H9 (cell line): ENCODE data around the gene MFAP3. TPM values are rescaled to one million over a fixed set of nuclear protein-coding genes. Genes with fewer than 3 reads are reported as not detected.

Experiments
- DNase-seq: peaks from one replicate; pipeline ENCODE4 v3.0.0-alpha.2; 2017
- H2AFZ ChIP-seq: one replicate; pipeline ENCODE4 v1.6.1; 2013; ENCODE audit warnings: mild to moderate bottlenecking, low read length, control low read depth, moderate library complexity
- H2AK5ac ChIP-seq: 2 replicates; pipeline ENCODE4 v1.6.1; 2013; ENCODE audit warnings: low read length, control low read depth, mixed read lengths; ENCODE audit not compliant: insufficient read length
- H2BK120ac ChIP-seq: one replicate; pipeline ENCODE4 v1.6.1; 2013; ENCODE audit warnings: low read depth, mild to moderate bottlenecking, low read length, control low read depth, inconsistent platforms; ENCODE audit not compliant: poor library complexity, severe bottlenecking
- H2BK12ac ChIP-seq: 2 replicates; pipeline ENCODE4 v1.6.1; 2013; ENCODE audit warnings: low read length, control low read depth, mixed read lengths, low read depth; ENCODE audit not compliant: insufficient read length
- H2BK15ac ChIP-seq: 2 replicates; pipeline ENCODE4 v1.6.1; 2013; ENCODE audit warnings: low read depth, low read length, control low read depth
- H2BK20ac ChIP-seq: one replicate; pipeline ENCODE4 v1.6.1; 2013; ENCODE audit warnings: low read depth, mild to moderate bottlenecking, low read length, control low read depth, inconsistent platforms; ENCODE audit not compliant: poor library complexity, severe bottlenecking
- H2BK5ac ChIP-seq: 2 replicates; pipeline ENCODE4 v1.6.1; 2013; ENCODE audit warnings: low read length, control low read depth, mixed read lengths; ENCODE audit not compliant: insufficient read length
- H3K14ac ChIP-seq: 2 replicates; pipeline ENCODE4 v1.6.1; 2013; ENCODE audit warnings: low read length, control low read depth; ENCODE audit not compliant: insufficient read depth
- H3K18ac ChIP-seq: 2 replicates; pipeline ENCODE4 v1.6.1; 2013; ENCODE audit warnings: low read depth, mild to moderate bottlenecking, mixed read lengths, low read length, control low read depth; ENCODE audit not compliant: insufficient read length
- H3K23ac ChIP-seq: 2 replicates; pipeline ENCODE4 v1.6.1; 2013; ENCODE audit warnings: low read length, control low read depth, mixed read lengths, low read depth; ENCODE audit not compliant: insufficient read length
- H3K23me2 ChIP-seq: 2 replicates; pipeline ENCODE4 v1.6.1; 2013; ENCODE audit warnings: low read depth, mild to moderate bottlenecking, mixed read lengths, low read length, control low read depth; ENCODE audit not compliant: insufficient read length, poor library complexity, severe bottlenecking
- H3K27ac ChIP-seq: 2 replicates; pipeline ENCODE4 v1.5.1; 2013; ENCODE audit warnings: low read length, control low read depth, mixed read lengths, low read depth; ENCODE audit not compliant: insufficient read length
- H3K27me3 ChIP-seq: 2 replicates; pipeline ENCODE4 v1.6.1; 2013; ENCODE audit warnings: low read length, control low read depth, inconsistent platforms; ENCODE audit not compliant: insufficient read depth
- H3K4ac ChIP-seq: 2 replicates; pipeline ENCODE4 v1.6.1; 2013; ENCODE audit warnings: low read depth, mild to moderate bottlenecking, control low read depth, inconsistent platforms, low read length, moderate library complexity
- H3K4me1 ChIP-seq: 2 replicates; pipeline ENCODE4 v1.6.1; 2013; ENCODE audit warnings: low read length, control low read depth, inconsistent platforms; ENCODE audit not compliant: insufficient read depth
- H3K4me2 ChIP-seq: 2 replicates; pipeline ENCODE4 v1.6.1; 2013; ENCODE audit warnings: low read length, control low read depth, mixed read lengths; ENCODE audit not compliant: insufficient read length, insufficient read depth
- H3K56ac ChIP-seq: 2 replicates; pipeline ENCODE4 v1.6.1; 2013; ENCODE audit warnings: low read depth, mild to moderate bottlenecking, mixed read lengths, low read length, control low read depth; ENCODE audit not compliant: insufficient read length
- H3K79me1 ChIP-seq: 2 replicates; pipeline ENCODE4 v1.6.1; 2013; ENCODE audit warnings: low read depth, mild to moderate bottlenecking, moderate library complexity, low read length, control low read depth, inconsistent platforms; ENCODE audit not compliant: insufficient read depth, poor library complexity, severe bottlenecking
- H3K79me2 ChIP-seq: 2 replicates; pipeline ENCODE4 v1.6.1; 2013; ENCODE audit warnings: low read length, control low read depth, inconsistent platforms; ENCODE audit not compliant: insufficient read depth
- H3K9ac ChIP-seq: 2 replicates; pipeline ENCODE4 v1.6.1; 2013; ENCODE audit warnings: low read length, control low read depth, mixed read lengths; ENCODE audit not compliant: insufficient read length; ENCODE audit errors: extremely low read depth
- H3K9me3 ChIP-seq: one replicate; pipeline ENCODE4 v1.6.1; 2013; ENCODE audit warnings: low read depth, low read length, inconsistent platforms; ENCODE audit not compliant: control insufficient read depth
- H3T11ph ChIP-seq: one replicate; pipeline ENCODE4 v1.6.1; 2013; ENCODE audit warnings: mild to moderate bottlenecking, low read length, control low read depth, inconsistent platforms
- H4K20me1 ChIP-seq: one replicate; pipeline ENCODE4 v1.6.1; 2013; ENCODE audit not compliant: control insufficient read depth, insufficient read length, insufficient read depth
- H4K5ac ChIP-seq: 2 replicates; pipeline ENCODE4 v1.6.1; 2013; ENCODE audit warnings: low read depth, mild to moderate bottlenecking, mixed read lengths, low read length, control low read depth; ENCODE audit not compliant: insufficient read length
- H4K8ac ChIP-seq: replicated peaks from 2 replicates; pipeline ENCODE4 v1.6.1; 2013; ENCODE audit warnings: low read length, control low read depth, mixed read lengths, low read depth; ENCODE audit not compliant: insufficient read length
- H4K91ac ChIP-seq: 2 replicates; pipeline ENCODE4 v1.6.1; 2013; ENCODE audit warnings: low read depth, mild to moderate bottlenecking, moderate library complexity, mixed read lengths, low read length, control low read depth; ENCODE audit not compliant: insufficient read length
- H3K27ac Mint-ChIP-seq, 3 experiments: 2 replicates in 2 of 3; 3 replicates in 1 of 3; pipeline ENCODE4 v1.8.0; 2020 to 2021; ENCODE audit warnings: mixed read lengths in 3 of 3, mild to moderate bottlenecking in 1 of 3, moderate library complexity in 1 of 3
- H3K27me3 Mint-ChIP-seq: 2 replicates; pipeline ENCODE4 v1.8.0; 2021; ENCODE audit warnings: low read depth, mild to moderate bottlenecking, moderate library complexity, mixed read lengths
- H3K36me3 Mint-ChIP-seq, 3 experiments: 2 replicates in 2 of 3; 3 replicates in 1 of 3; pipeline ENCODE4 v1.8.0; 2020 to 2021; ENCODE audit warnings: low read depth in 3 of 3, mixed read lengths in 3 of 3; ENCODE audit not compliant: insufficient read depth in 1 of 3
- H3K4me1 Mint-ChIP-seq, 2 experiments: 2 replicates each; pipeline ENCODE4 v1.8.0; 2020; ENCODE audit warnings: mixed read lengths in 2 of 2
- H3K4me3 Mint-ChIP-seq, 2 experiments: 2 replicates in 1 of 2; 3 replicates in 1 of 2; pipeline ENCODE4 v1.8.0; 2020 to 2021; ENCODE audit warnings: mild to moderate bottlenecking in 2 of 2, mixed read lengths in 2 of 2, moderate library complexity in 1 of 2
- H3K9me3 Mint-ChIP-seq, 2 experiments: 2 replicates in 1 of 2; 3 replicates in 1 of 2; pipeline ENCODE4 v1.8.0; 2020; ENCODE audit warnings: mild to moderate bottlenecking in 2 of 2, mixed read lengths in 2 of 2, moderate library complexity in 1 of 2
- WGBS: extraction: QIAGEN DNeasy Blood & Tissue Kit; methylation state at CpG from one replicate; pipeline ENCODE4 v1.1.7; 2013; ENCODE audit warnings: missing lambda C conversion rate, low lambda C conversion rate, mixed read lengths; ENCODE audit not compliant: insufficient read length; ENCODE audit errors: extremely low coverage; 5-methylcytosine and 5-hydroxymethylcytosine counted together
- total RNA-seq: library from RNA; stranded (reverse); gene quantifications from 2 replicates; pipeline ENCODE4 v1.2.1, GENCODE V29; 2021
- TF ChIP-seq, protein P1 (sequence below): fragments of 200-600 bp; sonication (generic); conservative IDR thresholded peaks from 3 replicates; pipeline ENCODE4 v1.8.0; 2021; ENCODE audit warnings: antibody characterized with exemption, mild to moderate bottlenecking

The MFAP3 gene
- total RNA-seq, 1 experiment from 2014 or later, result 24.5 TPM

DNA sequence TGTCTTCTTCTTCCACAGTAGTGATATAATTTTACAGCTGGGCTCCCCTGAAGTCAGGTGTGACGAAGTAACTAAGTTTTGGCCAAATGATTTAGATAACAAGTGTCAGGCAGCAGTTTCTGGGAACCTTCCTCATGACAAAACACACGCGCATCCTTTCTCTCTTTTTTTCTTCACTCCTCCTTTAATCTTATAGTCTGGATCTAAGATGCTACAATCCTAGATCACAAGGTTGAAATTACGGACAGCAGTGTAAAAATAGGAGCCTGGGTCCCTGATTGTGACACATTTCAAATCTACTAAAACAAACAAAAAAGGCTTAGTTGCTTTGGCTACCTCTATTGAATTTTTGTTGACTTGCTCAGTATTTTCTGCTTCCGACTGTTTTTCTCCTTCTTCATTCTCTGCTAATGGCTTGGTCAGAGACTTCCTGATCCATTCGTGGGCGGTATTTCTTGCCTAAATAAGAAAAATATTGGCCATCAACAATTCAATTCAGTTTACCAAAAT lies 36.2 kb upstream of the MFAP3 start:
- H3K4ac ChIP-seq, result no peak overlapping the region
- no peak overlapping the region for H3K14ac ChIP-seq
- no peak overlapping the region for H4K5ac ChIP-seq
- no peak overlapping the region for H2BK15ac ChIP-seq
- H2BK120ac ChIP-seq, result no peak overlapping the region
- H2AK5ac ChIP-seq, result no peak overlapping the region
- H3K9ac ChIP-seq, result no peak overlapping the region
- Mint-ChIP-seq H3K36me3 (peaks cover 0 to 3% (median 0%) of the 10 kb centered on the region in 3 experiments; a peak in 2 of 7 replicates), H3K9me3 (no peaks in the 10 kb centered on the region), H3K27ac (no peak overlapping the region; a peak in 1 of 7 replicates), H3K27me3 (no peaks in the 10 kb centered on the region), H3K4me1 (no peaks in the 10 kb centered on the region), H3K4me3 (no peak overlapping the region)
- no peaks in the 10 kb centered on the region for H3K79me2 ChIP-seq
- no peak overlapping the region for H2BK12ac ChIP-seq
- no peak overlapping the region for H3K56ac ChIP-seq
- H2AFZ ChIP-seq, result no peak overlapping the region
- no peak overlapping the region for H3K23ac ChIP-seq
- no peaks in the 10 kb centered on the region for H3K9me3 ChIP-seq
- TF ChIP-seq, protein P1, sequence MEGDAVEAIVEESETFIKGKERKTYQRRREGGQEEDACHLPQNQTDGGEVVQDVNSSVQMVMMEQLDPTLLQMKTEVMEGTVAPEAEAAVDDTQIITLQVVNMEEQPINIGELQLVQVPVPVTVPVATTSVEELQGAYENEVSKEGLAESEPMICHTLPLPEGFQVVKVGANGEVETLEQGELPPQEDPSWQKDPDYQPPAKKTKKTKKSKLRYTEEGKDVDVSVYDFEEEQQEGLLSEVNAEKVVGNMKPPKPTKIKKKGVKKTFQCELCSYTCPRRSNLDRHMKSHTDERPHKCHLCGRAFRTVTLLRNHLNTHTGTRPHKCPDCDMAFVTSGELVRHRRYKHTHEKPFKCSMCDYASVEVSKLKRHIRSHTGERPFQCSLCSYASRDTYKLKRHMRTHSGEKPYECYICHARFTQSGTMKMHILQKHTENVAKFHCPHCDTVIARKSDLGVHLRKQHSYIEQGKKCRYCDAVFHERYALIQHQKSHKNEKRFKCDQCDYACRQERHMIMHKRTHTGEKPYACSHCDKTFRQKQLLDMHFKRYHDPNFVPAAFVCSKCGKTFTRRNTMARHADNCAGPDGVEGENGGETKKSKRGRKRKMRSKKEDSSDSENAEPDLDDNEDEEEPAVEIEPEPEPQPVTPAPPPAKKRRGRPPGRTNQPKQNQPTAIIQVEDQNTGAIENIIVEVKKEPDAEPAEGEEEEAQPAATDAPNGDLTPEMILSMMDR, result no peak
- no peaks in the 10 kb centered on the region for H3K23me2 ChIP-seq
- no peak overlapping the region for H2BK5ac ChIP-seq
- no peaks in the 10 kb centered on the region for H4K20me1 ChIP-seq
- no peaks in the 10 kb centered on the region for H3K27me3 ChIP-seq
- no peak overlapping the region for H3K4me2 ChIP-seq
- H3K79me1 ChIP-seq, result no peaks in the 10 kb centered on the region
- H3K4me1 ChIP-seq, result no peaks in the 10 kb centered on the region
- H3K27ac ChIP-seq, result no peak overlapping the region
- WGBS, result no CpG with 5 or more reads among the region's 7 CpGs
- H4K8ac ChIP-seq, result no peak overlapping the region
- no peak overlapping the region for H2BK20ac ChIP-seq
- no peak overlapping the region for H3K18ac ChIP-seq
- DNase-seq, result no peak
- no peak overlapping the region for H4K91ac ChIP-seq
- no peak overlapping the region for H3T11ph ChIP-seq
